Left kidney (tissue), 2 donors: ENCODE measurements around the gene ENO1. TPM values are rescaled to one million over a fixed set of nuclear protein-coding genes. Genes with fewer than 3 reads are reported as not detected.
"Not testable (repeated sequence)": the region's sequence is repeated elsewhere in the genome, so short reads cannot be mapped to it uniquely, and the experiment has no call there.

Experiments
- DNase-seq: peaks from one replicate; pipeline ENCODE4 v3.0.0-alpha.2; 2013
- polyA plus RNA-seq: library from polyadenylated mRNA; unstranded; fragments of 120-200 nt; gene quantifications from one replicate; pipeline ENCODE4 v1.2.1, GENCODE V29; 2013; ENCODE audit not compliant: insufficient read length

Gene ENO1
- polyA plus RNA-seq, 1 donor: 873 TPM

DNA sequence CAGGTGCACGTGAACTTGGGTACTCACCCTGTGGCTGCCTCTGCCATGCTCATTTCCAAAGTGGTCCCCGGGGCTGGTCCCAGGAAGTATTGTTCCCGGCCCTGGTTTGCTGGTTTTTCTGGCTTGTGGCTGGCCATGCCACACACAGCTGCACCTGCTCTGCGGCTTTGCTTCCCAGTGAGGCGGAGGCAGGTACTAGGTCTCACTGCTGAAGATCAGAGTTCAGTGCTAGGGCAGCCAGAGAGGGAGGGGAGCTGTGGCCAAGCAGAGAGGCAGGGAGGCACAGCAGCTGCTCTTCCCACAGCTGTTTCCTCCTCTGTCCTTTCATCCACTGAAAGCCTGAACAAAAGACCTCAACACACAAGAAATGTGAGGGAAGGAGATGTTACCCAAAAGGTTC lies 30.5 kb downstream of the ENO1 start:
- DNase-seq: no peak

DNA sequence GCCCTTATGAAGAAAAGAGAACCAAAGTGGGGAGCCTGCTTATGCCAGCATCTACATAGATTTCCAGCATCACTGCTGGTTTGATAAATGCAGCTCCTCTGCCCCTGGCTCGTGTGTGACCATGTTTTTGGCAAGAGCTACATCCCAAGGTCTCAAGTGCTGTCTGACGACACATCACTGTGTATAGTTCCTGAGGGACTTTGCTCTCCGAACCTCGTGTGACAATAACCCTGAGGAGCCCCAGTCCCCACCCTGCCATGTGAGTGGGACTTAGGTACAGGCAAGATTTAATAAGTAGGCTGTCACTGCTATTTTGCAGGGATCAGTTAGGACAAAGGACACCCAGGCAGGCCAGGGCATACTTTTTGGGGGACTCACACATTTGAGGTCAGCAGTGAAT lies 32.2 kb downstream of the ENO1 start:
- no peak for DNase-seq

DNA sequence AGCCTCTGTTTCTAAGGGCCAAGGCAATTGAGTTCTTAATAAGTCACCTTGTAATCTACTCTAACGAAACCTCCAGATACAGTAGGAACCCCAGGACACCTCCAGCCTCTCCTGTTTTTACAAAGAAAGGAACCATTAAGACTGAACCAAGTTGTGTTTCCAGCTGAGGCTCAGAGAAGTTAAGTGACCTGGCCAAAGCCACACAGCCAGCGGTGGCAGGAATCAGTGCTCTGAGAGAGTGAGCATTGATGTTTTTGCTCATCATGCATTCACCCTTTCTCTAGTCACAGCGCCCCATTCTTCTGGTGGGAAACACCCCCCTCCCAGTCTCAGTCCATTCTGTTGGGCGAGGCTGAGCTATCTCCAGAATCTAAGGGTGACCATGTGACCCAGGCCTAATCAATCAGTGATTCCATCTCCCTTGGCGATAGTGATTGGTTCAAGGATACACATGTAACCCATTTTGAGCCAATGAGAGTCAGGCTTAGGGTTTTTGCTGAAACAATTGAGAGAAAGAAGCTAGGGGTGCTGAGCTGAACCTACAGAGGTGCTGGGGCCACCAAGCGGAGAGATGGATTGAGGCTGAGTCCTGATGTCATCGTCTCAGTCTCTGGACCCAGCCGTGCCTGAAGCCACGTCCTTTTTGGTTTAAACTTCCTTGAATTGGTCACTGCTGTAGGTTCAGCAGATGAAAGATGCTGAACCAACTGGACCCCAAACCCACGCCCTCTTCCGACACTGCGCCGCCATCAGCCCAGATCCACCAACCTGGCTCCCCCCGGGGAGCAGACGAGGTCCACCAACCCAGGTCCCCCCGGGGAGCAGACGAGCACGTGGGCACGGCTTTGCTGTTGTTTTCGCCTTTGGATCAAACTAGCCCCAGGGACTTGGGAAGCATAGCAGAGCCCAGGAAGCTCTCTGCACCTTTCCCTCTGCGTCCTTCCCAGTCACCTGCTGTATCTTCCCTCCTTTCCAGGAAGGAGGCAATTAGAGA lies 33.1 kb downstream of the ENO1 start:
- no peak for DNase-seq

DNA sequence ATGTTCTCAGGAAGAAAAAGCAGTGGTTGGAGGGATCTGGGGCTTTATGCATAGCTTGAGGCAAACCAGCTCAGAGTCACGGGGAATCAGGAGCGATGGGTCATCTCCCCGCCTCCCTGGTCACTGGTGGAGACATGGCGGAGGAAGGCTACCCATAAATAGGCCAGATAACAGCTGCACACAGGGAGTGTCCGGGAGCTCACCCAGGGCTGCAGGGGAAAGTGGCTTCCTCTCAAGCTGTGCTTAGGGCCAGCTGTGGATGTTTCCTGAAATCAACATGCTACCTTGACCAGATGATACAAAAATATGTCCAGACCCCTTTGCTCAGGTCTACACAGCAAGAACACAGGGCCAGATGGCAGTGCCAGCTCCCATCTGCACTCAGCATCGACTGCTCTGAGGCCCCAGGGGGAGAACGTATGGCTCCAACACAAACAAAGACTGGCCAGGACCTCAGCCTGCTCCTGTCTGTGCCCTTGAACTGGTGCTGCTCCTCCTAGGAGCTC lies 33.9 kb downstream of the ENO1 start:
- DNase-seq: no peak

DNA sequence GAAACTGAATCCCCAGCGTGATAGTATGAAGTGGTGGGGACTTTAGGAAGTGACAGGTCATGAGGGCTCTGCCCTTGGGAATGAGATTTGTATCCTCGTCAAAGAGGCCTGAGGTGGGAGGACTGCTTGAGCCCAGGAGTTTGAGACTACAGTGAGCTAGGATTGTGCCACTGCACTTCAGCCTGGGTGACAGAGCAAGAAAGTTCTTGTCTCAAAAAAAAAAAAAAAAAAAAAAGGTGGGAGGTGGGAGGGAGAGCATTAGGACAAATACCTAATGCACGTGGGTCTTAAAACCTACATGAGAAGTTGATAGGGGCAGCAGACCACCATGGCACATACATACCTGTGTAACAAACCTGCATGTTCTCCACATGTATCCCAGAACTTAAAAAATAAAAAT lies 37.1 kb downstream of the ENO1 start:
- no peak for DNase-seq

DNA sequence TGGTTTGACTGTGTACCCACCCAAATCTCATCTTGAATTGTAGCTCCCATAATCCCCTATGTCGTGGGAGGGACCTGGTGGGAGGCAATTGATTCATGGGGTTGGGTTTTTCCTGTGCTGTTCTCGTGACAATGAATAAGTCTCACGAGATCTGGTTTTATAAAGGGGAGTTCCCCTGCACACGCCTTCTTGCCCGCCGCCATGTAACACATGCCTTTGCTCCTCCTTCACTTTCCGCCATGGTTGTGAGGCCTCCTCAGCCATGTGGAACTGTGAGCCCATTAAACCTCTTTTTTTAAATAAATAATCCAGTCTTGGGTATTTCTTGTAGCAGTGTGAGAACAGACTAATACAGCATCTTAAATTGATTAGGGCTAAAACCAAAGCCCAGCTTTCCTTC lies 38.5 kb downstream of the ENO1 start:
- DNase-seq: no peak

DNA sequence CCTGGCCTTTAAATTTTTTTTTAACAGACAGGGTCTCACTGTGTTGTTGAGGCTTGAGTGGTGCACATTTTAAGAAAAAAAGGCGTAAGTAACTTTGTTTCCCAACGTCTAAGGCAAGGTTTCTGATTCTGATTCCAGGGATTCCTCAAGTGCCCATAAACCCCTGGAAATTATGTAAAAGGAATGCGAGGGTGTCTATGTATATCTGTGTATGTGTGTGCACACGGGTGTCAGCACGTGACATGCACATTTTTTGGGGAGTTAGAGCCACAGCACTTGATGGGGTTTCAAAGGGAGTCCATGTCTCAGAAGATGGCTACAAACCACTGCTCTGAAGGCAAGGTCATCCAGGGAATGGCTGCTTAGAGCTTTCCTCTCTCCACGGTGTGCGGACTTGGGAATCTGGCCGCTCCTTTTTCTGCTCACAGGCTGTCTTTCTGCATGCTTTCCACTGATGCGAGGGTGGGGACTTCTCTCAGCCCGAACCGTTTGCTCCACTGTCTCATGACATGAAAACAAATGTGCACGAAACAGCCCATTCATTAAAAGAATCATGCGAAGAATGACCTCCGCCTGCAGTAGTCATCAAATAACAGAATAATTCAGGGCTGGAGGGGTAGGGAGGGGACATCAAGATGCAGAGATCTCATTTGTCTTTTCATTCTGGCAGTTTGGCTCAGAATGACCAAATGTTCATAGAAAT lies 42.4 kb downstream of the ENO1 start:
- DNase-seq: no peak

DNA sequence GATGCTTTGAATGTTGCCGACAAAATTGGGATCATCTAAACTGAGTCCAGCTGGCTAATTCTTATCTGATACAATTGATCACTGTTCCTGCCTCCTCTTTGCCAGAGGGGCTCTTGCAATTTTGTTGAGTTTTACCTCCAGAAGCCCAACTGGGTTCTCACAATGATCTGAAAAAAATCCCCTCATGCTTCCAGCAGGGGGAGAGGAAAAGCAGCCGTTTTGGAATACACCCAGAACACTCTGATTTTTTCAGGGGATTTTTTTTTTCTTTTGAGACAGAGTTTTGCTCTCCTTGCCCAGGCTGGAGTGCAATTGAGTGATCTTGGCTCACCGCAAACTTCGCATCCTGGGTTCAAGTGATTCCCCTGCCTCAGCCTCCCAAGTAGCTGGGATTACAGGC lies 47.1 kb downstream of the ENO1 start:
- no peak for DNase-seq

DNA sequence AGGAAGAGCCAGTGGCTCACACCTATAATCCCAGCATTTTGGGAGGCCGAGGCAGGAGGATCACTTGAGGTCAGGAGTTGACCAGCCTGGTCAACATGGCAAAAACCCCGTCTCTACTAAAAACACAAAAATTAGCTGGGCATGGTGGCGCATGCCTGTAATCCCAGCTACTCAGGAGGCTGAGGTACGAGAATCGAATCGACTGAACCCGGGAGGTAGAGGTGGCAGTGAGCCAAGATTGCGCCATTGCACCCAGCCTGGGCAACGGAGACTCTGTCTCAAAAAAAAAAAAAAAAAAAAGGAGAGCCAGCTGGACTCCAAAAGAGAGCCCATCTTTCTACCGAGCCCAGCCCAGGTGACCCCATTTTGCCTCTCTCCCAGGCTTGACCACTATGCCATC lies 47.8 kb downstream of the ENO1 start:
- DNase-seq: not testable (repeated sequence)

DNA sequence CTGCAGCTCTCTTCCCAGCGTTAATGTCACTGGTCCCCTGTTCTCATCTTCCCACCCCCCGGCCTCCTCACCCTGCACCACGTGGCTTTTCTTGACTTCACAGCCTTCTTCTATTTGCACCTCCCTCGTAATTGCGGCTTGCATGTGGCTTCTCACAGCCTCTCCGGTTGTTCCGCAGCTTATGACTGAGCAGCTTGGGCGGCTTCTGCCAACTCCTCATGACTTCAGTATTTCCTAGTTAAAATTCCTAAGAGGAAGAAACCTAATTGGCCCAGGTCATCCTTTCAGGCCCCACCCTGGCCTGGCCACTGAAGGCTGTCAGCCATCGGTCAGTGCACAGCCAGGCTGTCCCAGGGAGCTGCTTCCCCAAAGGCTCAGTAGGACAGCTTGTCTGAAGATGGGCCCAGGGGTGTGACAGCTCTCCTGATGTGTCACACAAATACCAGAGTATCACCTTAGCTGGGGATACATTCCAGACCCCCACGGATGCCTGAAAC lies 52.5 kb downstream of the ENO1 start:
- DNase-seq: no peak

DNA sequence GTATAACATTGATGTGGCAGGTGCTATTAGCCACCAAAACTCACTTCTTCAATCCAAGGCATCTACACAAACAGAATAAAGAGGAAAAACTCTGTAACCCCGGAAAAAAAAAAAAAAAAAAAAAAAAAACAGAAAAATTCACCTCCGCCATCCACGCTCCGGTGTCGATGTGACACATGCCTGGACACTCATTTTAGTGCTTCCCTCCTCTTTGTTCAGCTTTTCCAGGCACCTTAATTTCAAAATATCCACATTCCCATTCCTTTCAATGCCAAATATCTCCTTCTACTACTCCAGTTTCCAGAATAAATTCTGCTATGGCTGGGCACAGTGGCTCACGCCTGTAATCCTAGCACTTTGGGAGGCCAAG lies 55.2 kb downstream of the ENO1 start:
- DNase-seq: no peak

DNA sequence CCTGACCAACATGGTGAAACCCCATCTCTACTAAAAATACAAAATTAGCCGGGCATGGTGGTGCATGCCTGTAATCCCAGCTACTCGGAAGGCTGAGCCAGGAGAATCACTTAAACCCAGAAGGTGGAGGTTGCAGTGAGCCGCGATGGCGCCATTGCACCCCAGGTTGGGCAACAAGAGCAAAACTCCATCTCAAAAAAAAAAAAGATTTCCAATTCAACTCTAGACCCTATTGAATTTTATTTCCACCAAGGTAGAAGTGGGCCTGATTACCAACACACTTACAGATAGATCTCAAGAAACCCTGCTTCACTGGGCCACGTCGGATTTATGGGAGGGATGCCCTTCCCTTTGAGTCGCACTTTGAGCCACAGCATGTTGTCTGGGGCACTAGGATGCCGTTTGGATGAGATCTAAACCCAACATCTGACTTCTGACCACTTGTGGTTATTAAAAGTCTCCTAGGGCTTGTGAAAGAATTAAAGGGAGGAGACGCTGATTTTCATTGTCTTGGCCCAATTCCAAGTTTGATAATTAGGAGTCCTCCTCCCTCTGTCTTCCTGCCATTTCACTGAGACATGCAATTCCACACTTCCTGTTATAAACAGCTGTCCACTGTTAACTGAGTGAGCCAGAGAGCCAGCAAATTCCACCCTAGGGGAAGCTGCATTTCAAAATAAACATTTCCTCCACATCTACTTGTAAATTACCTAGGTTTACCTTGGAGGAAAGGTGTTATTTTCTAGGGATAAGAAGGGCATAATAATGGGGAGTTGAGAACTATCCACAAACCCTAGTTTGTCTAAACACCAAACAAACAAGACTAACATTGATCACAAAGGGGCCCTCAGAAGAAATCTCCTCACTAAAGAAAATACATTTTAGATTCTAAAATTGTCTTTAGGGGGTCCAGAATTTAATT lies 55.9 kb downstream of the ENO1 start:
- DNase-seq: peak; percentile 82

DNA sequence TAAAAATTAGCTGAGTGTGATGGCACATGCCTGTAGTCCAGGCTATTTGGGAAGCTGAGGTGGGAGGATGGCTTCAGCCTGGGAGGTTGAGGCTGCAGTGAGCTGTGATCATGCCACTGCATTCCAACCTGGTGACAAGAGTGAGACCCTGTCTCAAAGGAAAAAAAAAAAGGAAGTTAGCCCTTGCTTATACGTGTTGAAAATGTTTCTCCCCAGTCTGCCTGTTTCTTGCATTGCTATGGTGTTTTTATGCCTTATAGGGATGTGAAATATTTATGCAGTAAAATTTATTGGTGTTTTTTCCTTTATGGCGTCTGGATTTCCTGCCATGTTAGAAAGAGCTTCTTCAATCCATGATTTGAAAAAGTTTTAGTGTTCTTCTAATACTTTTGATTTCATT lies 57.4 kb downstream of the ENO1 start:
- DNase-seq: no peak

DNA sequence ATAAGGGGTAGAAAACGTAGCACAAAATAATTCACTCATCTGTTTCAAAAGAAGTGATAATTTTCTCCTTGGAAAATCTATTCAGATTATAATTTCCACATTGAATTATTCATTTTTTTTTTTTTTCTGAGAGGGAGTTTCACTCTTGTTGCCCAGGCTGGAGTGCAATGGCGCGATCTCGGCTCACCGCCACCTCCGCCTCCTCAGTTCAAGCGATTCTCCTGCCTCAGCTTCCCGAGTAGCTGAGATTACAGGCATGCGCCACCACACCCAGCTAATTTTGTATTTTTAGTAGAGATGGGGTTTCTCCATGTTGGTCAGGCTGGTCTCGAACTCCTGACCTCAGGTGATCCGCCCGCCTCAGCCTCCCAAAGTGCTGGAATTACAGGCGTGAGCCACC lies 59.7 kb downstream of the ENO1 start:
- not testable (repeated sequence) for DNase-seq

DNA sequence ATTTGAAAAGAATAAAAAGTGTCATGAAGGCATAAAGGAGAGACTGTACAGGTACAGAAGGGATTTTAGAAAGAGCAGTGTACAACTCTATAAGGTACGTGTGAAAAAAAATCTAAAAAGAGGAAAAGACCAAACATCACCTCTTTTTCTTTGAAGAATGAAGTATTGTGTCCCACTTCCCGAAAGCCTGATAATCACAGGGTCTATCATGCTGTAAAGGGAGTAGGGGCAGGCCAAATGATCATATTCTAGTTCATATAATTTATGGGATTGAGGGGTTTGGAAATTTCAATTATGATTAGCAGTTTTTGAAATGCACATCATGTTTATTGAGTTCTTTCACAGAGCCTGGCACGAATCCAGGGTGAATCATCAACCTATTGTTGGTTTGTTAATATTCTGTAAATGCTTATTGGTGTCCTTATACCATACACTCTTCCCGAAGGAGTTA lies 60.1 kb downstream of the ENO1 start:
- no peak for DNase-seq

DNA sequence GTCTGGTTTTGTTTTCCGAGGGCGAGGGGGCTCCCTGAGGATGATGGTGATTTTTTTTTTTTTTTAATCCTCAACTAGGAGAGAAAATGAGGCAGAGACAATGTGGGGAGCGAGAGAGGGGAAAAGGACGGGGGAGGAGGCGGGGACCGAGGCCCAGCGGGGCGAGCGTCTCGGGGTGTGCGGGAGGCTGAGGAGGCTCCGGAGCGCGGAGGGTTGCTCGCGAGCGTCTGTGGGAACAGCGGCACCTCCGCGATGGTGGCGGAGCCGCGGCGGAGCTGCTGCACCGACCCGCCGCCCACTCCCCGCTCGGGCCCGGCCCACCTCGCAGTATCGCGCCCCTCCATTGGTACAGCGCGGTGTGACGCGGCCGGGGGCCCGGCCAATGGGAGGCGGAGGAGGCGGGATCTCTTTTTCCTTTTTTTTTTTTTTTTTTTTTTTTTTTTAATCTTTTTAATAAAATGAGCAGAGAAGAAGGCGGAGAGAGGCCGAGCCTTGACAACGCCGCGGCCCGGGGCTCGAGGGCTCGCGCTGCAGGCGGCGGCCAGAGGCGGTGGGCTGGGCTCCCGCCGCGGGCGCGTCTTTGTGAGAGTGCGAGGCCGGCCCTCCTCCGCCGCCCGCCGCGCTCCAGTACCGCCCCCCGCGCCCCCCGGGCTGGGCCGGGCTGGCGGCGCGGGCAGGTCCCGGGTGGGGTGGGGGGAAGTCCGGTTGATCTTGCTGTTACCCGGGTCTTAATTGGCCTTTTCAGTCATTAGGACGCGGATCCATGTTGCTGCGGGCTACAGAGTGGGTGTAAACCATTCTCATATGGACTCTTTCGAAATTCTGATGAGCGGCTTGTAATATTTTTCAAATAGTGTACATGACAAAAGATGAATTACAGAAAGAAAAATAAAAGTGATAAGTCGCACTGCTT lies 60.8 kb downstream of the ENO1 start, which contains the start of gene RERE:
RERE (minus strand) TSS at position 229 of the 913 bp plus-strand sequence.
- DNase-seq: peak; percentile 94

DNA sequence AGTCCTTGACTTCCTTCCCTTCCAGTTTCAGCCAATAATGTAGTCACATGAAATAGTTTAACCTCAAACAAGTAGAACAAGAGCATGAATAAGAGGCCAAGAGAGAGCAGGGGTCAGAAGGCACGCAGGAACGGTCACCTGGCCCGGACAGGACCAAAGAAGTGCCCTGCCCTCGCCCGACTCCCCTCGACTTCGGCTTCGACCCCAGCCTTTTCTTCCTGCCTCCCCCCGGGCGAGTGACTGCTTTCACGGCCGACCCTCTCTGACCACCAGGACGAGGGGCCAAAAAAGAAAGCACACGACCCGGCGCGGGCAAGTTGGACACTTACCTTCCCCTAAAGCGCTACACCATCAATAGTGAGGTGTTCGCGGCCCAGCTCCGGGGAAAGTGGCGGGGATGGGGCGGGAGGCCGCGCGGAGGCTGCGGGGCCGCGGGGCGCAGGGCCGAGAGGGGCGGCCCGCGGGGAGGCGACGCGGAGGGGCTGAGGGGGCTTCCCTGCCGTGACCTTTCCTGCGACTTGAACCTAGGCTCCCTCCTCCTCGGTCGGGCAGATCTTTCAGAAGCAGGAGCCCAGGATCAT lies 61.6 kb downstream of the ENO1 start:
- no peak for DNase-seq

DNA sequence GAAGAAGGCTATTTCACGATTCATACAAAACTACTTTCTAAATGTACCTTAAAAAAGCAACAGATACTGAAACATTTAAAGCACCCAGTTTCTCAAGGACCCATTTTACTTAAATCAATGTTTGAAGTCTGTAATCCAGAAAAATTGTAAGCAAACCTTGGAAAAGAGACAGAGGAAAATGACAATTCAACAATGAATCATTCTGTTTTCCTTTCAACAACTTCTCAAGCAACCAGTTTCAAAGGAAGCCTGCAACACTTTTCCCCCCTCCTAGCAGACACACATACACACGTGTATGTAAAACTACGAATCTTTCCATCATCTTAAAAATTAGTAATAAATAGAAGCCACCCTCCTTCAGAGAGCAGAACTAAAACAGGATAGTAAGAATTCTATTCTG lies 62.2 kb downstream of the ENO1 start:
- DNase-seq: no peak

DNA sequence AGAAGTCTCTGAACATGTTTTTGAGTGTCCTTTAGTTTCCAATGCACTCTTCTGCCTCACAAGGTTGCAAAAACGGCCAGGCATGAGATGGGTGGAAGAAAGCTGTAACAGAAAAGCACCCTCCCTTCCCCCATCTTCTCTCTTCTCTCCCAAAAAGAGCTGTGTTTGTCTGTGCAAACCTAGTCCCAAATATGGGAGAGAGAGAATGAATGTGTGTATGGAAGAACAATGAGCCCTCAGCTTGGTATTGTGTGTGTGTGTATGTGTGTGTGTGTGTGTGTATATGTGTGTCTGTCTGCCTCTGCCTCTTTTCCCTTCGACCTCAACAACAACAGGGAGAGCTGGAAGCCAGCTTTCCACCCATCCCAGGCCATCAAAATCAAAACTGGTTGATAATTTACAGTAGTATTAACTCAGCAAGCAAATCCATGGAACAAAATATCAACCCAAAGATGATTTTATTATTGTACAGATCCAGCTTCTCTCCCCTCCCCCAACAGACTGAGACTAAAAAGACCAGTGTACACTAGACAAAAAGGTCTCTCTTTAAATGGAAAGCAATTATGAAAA lies 62.8 kb downstream of the ENO1 start:
- DNase-seq: no peak

DNA sequence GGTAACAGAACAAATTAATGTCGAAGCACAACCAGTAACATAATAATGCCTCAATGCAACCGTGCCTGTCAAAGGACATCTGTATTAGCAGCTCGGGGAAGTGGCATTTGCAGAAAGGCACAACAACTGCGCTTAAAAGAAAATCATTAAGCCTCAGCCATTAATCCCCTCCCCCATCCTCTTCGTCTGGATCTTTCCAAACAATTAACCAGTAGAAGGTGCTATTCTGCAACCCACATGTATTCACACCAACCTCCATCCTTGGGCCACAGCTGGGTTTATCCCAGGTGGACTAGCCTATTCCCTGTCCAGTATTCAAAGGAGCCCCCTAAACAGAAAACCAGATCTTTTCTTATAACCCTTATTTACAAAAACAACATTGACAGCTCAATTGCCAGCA lies 63.6 kb downstream of the ENO1 start:
- no peak for DNase-seq
